ENCODE measurements around the gene MAPK8IP1.

The MAPK8IP1 gene

GRCh38 chr11:45852712-45853101 is 32.7 kb upstream of the MAPK8IP1 start:
- TF ChIP-seq, protein P1, sequence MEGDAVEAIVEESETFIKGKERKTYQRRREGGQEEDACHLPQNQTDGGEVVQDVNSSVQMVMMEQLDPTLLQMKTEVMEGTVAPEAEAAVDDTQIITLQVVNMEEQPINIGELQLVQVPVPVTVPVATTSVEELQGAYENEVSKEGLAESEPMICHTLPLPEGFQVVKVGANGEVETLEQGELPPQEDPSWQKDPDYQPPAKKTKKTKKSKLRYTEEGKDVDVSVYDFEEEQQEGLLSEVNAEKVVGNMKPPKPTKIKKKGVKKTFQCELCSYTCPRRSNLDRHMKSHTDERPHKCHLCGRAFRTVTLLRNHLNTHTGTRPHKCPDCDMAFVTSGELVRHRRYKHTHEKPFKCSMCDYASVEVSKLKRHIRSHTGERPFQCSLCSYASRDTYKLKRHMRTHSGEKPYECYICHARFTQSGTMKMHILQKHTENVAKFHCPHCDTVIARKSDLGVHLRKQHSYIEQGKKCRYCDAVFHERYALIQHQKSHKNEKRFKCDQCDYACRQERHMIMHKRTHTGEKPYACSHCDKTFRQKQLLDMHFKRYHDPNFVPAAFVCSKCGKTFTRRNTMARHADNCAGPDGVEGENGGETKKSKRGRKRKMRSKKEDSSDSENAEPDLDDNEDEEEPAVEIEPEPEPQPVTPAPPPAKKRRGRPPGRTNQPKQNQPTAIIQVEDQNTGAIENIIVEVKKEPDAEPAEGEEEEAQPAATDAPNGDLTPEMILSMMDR (IDR thresholded peaks at IDR 0.05; ENCODE audit: insufficient read depth, low read depth, low read length, missing control alignments), result no peak
- no peak for DNase-seq (ENCODE audit: low read depth)
- H3K4me3 ChIP-seq (ENCODE audit: low read length), result no peak overlapping the region

DNA sequence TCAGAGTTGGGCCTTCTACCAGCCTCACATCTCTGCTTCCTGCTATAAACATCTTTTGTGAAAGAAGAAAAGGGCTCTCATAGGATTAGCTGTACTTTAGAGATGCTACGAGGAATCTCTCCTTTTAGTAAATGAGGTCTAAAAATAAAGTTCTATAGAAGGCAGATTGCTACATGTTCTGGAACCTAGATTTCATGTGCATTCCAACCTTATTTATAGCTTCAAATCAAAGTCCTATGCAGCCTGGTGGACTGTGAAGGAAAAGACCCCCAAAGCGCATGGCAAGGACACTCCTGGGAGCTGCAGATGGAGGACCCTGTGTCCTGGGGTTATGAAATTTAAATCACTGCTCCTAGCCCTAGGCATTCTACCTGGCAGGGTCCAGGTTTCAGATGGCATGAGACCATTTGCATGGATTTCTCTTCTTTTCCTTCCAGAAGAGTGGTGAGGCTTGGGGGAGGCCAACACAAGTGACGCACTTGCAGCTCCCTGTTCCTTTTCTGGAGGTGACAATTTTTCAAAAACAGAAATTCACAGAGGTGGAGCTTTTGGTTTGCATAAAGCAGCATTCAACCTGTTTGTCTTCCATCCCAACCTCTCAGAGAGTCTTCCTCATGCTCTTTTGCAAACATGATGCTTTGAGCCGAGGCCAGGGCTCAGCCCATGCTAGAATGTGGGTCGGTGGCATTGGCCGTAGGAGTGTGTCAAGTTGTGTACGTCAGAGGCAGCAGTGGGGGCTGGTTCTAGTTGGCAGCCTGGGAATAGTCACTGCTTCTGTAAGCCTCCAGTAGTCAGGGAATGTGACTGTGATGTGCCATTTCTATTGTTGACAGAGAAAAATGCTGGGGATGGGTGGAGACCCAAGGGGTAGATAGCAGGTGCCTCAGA is 31.9 kb upstream of the MAPK8IP1 start:
- TF ChIP-seq, protein P1 (IDR thresholded peaks at IDR 0.05; ENCODE audit: insufficient read depth, low read depth, low read length, missing control alignments), result no peak
- DNase-seq (ENCODE audit: low read depth), result no peak
- H3K4me3 ChIP-seq (ENCODE audit: low read length), result no peak overlapping the region

DNA sequence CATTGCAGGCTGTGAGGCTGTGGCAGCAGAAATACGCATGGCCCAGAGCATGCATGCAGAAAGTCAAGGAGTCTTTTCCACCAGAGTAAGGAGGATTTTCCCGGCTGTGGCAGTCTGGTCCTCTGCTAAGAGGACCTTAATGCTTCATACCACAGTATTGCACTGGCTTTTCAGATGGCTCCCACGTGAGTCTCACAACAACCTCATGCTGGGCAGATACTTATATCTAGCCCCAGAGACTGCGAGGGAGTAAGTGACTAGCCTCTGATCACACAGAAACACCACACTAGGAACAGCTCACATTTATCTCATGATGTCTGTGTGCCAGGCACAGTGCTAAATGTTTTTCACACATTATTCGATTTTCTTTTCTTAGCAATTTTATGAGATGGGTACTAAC is 30.1 kb upstream of the MAPK8IP1 start:
- DNase-seq (ENCODE audit: low read depth), result no peak
- no peak overlapping the region for H3K4me3 ChIP-seq (ENCODE audit: low read length)
- TF ChIP-seq, protein P1 (IDR thresholded peaks at IDR 0.05; ENCODE audit: insufficient read depth, low read depth, low read length, missing control alignments), result no peak

- DNase-seq (ENCODE audit: low read depth), result no peak
- TF ChIP-seq, protein P1 (IDR thresholded peaks at IDR 0.05; ENCODE audit: insufficient read depth, low read depth, low read length, missing control alignments), result no peak
- H3K4me3 ChIP-seq (ENCODE audit: low read length), result no peak overlapping the region
Measured at GRCh38 chr11:45856044-45856468, 29.4 kb upstream of the MAPK8IP1 start.

DNA sequence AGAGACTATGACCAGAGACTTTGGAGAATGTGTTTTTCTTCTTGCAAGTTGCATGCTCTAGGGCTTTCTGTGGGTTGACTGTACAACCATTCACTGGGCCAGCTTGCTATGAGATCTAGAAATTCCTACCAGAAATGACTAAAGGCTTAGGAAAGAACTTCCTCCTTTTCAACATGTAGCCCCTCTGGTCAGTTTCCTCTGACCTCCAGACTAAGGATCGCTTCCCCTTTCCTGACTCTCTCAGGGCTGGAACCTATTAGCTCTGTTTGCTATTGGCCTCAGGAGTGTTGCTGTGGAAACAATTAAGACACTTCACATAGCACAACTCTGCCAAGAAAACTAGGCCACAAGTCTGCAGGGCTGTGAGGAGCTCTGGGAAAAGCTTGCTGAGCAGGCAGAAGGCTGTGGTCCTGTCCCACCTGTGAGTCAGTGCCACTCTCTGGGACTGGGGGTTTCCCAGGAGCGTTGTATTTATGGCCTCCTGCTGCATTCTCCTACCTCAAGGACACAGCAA is 27.4 kb upstream of the MAPK8IP1 start:
- TF ChIP-seq, protein P1 (IDR thresholded peaks at IDR 0.05; ENCODE audit: insufficient read depth, low read depth, low read length, missing control alignments), result no peak
- DNase-seq (ENCODE audit: low read depth), result peak; percentile 12
- no peak overlapping the region for H3K4me3 ChIP-seq (ENCODE audit: low read length)

- TF ChIP-seq, protein P1 (IDR thresholded peaks at IDR 0.05; ENCODE audit: insufficient read depth, low read depth, low read length, missing control alignments), result no peak
- no peak for DNase-seq (ENCODE audit: low read depth)
- no peak overlapping the region for H3K4me3 ChIP-seq (ENCODE audit: low read length)
Measured at GRCh38 chr11:45858751-45859398, 26.6 kb upstream of the MAPK8IP1 start.
